Measurements from ENCODE around the gene RAPGEF1.
A peak's percentile ranks its signal among the peaks of the same experiment; 100 is the strongest.

The RAPGEF1 gene

DNA sequence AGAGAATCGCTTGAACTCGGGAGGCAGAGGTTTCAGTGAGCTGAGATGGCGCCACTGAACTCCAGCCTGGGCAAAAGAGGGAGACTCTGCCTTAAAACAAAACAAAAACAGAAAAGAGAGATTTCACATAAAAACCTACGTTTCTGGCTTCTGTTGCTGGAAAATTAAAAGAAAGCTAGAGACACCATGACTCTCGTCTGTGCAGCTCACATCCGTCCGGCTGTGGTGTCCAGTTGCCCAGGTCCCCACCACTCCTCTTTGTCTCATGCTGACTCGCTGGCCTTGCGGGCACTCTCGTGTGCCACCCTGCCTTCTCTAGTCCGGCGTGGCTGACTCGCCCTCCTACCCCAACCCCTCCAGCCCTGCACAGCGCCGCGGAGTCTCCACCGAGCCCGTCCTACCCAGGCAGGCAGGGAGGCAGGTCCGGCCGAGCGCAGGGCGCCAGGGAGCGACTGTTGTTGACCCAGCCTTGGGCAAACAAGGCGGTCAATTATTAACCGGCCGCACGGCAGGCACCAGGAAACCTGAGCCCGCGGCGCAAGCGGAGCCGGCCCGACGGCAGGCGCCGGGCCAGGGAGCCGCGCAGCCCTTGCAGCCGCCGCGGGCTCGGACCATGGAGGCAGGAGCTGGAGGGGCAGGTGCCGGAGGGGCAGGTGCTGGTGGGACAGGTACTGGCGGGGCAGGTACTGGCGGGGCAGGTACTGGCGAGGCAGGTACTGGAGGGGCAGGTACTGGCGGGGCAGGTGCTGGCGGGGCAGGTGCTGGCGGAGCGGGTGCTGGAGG lies 194.7 kb downstream of the RAPGEF1 start, which contains the start of gene PRRT1B:
Gene PRRT1B, plus strand, starts transcription at position 521 of the 783 bp plus-strand sequence. Its CDS starts 93 bp downstream, at position 614.
- Histone ChIP-seq H3K27ac (ENCODE audit: poor library complexity, severe bottlenecking) (no peak within 1 kb of the TSS), H3K9me3 (ENCODE audit: severe bottlenecking) (peaks cover 3% of the 10 kb centered on the region), H3K36me3 (ENCODE audit: low read depth) (no peaks in the 10 kb centered on the region), H3K4me1 (ENCODE audit: insufficient read depth, poor library complexity, severe bottlenecking) (no peaks in the 10 kb centered on the region), H3K27me3 (ENCODE audit: insufficient read depth, poor library complexity, severe bottlenecking) (peaks cover 47% of the 10 kb centered on the region), H3K4me3 (ENCODE audit: severe bottlenecking) (no peak within 1 kb of the TSS)
- DNase-seq (ENCODE audit: low spot score) (no peak), ATAC-seq (ENCODE audit: low read depth) (peak; percentile 55)
- no peak for TF ChIP-seq CTCF (IDR thresholded peaks at IDR 0.05; ENCODE audit: poor library complexity, severe bottlenecking)

GRCh38 chr9:131543141-131543540 lies 196.7 kb downstream of the RAPGEF1 start:
- H3K9me3 ChIP-seq (ENCODE audit: severe bottlenecking): peaks cover 3% of the 10 kb centered on the region
- no peak overlapping the region for H3K4me3 ChIP-seq (ENCODE audit: severe bottlenecking)
- no peaks in the 10 kb centered on the region for H3K4me1 ChIP-seq (ENCODE audit: insufficient read depth, poor library complexity, severe bottlenecking)
- H3K36me3 ChIP-seq (ENCODE audit: low read depth): no peaks in the 10 kb centered on the region
- ATAC-seq (ENCODE audit: low read depth) (no peak), DNase-seq (ENCODE audit: low spot score) (no peak)
- H3K27me3 ChIP-seq (ENCODE audit: insufficient read depth, poor library complexity, severe bottlenecking): peaks cover 38% of the 10 kb centered on the region
- no peak for TF ChIP-seq CTCF (IDR thresholded peaks at IDR 0.05; ENCODE audit: poor library complexity, severe bottlenecking)
- no peak overlapping the region for H3K27ac ChIP-seq (ENCODE audit: poor library complexity, severe bottlenecking)

- H3K9me3 ChIP-seq (ENCODE audit: severe bottlenecking): peaks cover 3% of the 10 kb centered on the region
- no peaks in the 10 kb centered on the region for H3K4me1 ChIP-seq (ENCODE audit: insufficient read depth, poor library complexity, severe bottlenecking)
- H3K36me3 ChIP-seq (ENCODE audit: low read depth): no peaks in the 10 kb centered on the region
- TF ChIP-seq CTCF (IDR thresholded peaks at IDR 0.05; ENCODE audit: poor library complexity, severe bottlenecking): no peak
- ATAC-seq (ENCODE audit: low read depth) (no peak), DNase-seq (ENCODE audit: low spot score) (no peak)
- H3K27me3 ChIP-seq (ENCODE audit: insufficient read depth, poor library complexity, severe bottlenecking): peaks cover under 1% of the 10 kb centered on the region
- no peak overlapping the region for H3K4me3 ChIP-seq (ENCODE audit: severe bottlenecking)
- no peak overlapping the region for H3K27ac ChIP-seq (ENCODE audit: poor library complexity, severe bottlenecking)
Measured at GRCh38 chr9:131539223-131539923, 200.5 kb downstream of the RAPGEF1 start.

DNA sequence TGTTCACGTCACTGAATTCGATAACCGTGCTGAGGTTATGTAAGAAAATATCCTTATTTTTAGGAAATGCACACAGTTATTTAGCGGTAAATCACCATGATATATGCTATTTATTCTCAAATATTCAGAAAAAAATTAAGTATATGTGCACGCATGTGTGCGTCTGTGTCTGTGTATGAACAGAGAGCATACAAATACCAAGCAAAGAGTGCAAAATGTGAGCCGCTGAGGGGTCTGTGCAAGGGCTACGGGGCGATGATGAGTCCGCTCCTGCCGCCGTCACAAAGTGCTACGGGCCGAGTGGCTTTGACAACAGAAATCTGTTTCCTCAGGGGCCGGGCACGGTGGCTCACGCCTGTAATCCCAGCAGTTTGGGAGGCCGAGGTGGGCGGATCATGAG lies 201.9 kb downstream of the RAPGEF1 start:
- no peak for DNase-seq (ENCODE audit: low spot score)
- H3K36me3 ChIP-seq (ENCODE audit: low read depth): no peaks in the 10 kb centered on the region
- no peaks in the 10 kb centered on the region for H3K27me3 ChIP-seq (ENCODE audit: insufficient read depth, poor library complexity, severe bottlenecking)
- H3K4me1 ChIP-seq (ENCODE audit: insufficient read depth, poor library complexity, severe bottlenecking): no peaks in the 10 kb centered on the region
- no peak overlapping the region for H3K27ac ChIP-seq (ENCODE audit: poor library complexity, severe bottlenecking)
- no peak for TF ChIP-seq CTCF (IDR thresholded peaks at IDR 0.05; ENCODE audit: poor library complexity, severe bottlenecking)
- ATAC-seq (ENCODE audit: low read depth): no peak
- H3K4me3 ChIP-seq (ENCODE audit: severe bottlenecking): no peak overlapping the region
- no peaks in the 10 kb centered on the region for H3K9me3 ChIP-seq (ENCODE audit: severe bottlenecking)

Data from RWPE2 (cell line).